Tibial nerve (tissue), 4 donors: ENCODE measurements around the gene DLG5. TPM values are rescaled to one million over a fixed set of nuclear protein-coding genes. Genes with fewer than 3 reads are reported as not detected.

Source experiments
- DNase-seq, 2 donors: peaks; one replicate each; pipeline ENCODE4 v3.0.0-alpha.2; 2019; ENCODE audit warnings: low spot score in 2 of 2
- H3K27ac ChIP-seq, 4 donors: fragments of 200-600 bp; sonication (generic) in 3 of 4; one replicate each; pipeline ENCODE4 v1.5.1; 2017 to 2019; ENCODE audit warnings: mild to moderate bottlenecking in 1 of 4
- H3K27me3 ChIP-seq, 2 donors: fragments of 200-600 bp; sonication (generic) in 1 of 2; one replicate each; pipeline versions ENCODE4 v1.5.1 to v1.6.0; 2017 to 2019
- H3K36me3 ChIP-seq, 3 donors: fragments of 200-600 bp; sonication (generic); one replicate each; pipeline ENCODE4 v1.5.1; 2018 to 2019
- H3K4me1 ChIP-seq, 4 donors: fragments of 200-600 bp; sonication (generic) in 3 of 4; one replicate each; pipeline ENCODE4 v1.5.1; 2017 to 2019
- H3K4me3 ChIP-seq, 4 donors: fragments of 200-600 bp; sonication (generic) in 3 of 4; one replicate each; pipeline ENCODE4 v1.5.1; 2017 to 2019; ENCODE audit warnings: mild to moderate bottlenecking in 1 of 4, moderate library complexity in 1 of 4
- H3K9me3 ChIP-seq, 4 donors: fragments of 200-600 bp; sonication (generic) in 3 of 4; one replicate each; pipeline ENCODE4 v1.5.1; 2017 to 2019
- CTCF ChIP-seq, 5 experiments: fragments of 200-600 bp in 3 of 5; fragments of 450-650 bp in 2 of 5; sonication (generic) in 3 of 5; IDR thresholded peaks; one replicate each; pipeline ENCODE4 v1.5.1; 2016 to 2019; ENCODE audit warnings: antibody characterized with exemption in 5 of 5, mild to moderate bottlenecking in 3 of 5, moderate library complexity in 2 of 5
- EP300 ChIP-seq, 2 donors: sonication (generic); formaldehyde crosslinking; IDR thresholded peaks; one replicate each; pipeline ENCODE4 v1.6.1; 2017; ENCODE audit warnings: antibody characterized with exemption in 2 of 2, mild to moderate bottlenecking in 1 of 2
- POLR2A ChIP-seq, 2 donors: fragments of 450-650 bp; IDR thresholded peaks; one replicate each; pipeline ENCODE4 v1.6.1; 2017; ENCODE audit warnings: antibody characterized with exemption in 2 of 2, mild to moderate bottlenecking in 2 of 2, moderate library complexity in 2 of 2
- WGBS, 2 donors: methylation state at CpG; one replicate each; pipeline ENCODE4 v1.1.5; 2018; 5-methylcytosine and 5-hydroxymethylcytosine counted together
- total RNA-seq, 4 donors: library from RNA; depleted of rRNA; stranded (reverse); fragments of >200 nt; gene quantifications; one replicate each; pipeline ENCODE4 v1.1.0, GENCODE V29; 2016

The DLG5 gene
- total RNA-seq, 4 donors from 2014 or later = 33.0 to 47.7 (median 40.8) TPM

- DNase-seq = no peak
- TF ChIP-seq CTCF (IDR thresholded peaks at IDR 0.05) = no peak
- TF ChIP-seq POLR2A (IDR thresholded peaks at IDR 0.05) = no peak
- TF ChIP-seq EP300 (IDR thresholded peaks at IDR 0.05) = no peak
- H3K4me3 ChIP-seq = no peak overlapping the region
- peaks cover 0 to 37% (median 15%) of the 10 kb centered on the region in 4 donors for H3K4me1 ChIP-seq
- peaks cover 0 to 56% (median 12%) of the 10 kb centered on the region in 3 donors for H3K36me3 ChIP-seq
- no peaks in the 10 kb centered on the region for H3K9me3 ChIP-seq
- H3K27ac ChIP-seq = peak overlapping the region in 2 of 4 donors; percentile 13 to 51
- WGBS, 2 donors = 73 to 76% methylated on average over 9 of the region's 9 CpGs
- no peaks in the 10 kb centered on the region for H3K27me3 ChIP-seq
Measured at GRCh38 chr10:77844713-77845445, 81.7 kb downstream of the DLG5 start.

GRCh38 chr10:77844177-77844576 lies 82.4 kb downstream of the DLG5 start:
- Histone ChIP-seq H3K4me1 (peaks cover 0 to 30% (median 11%) of the 10 kb centered on the region in 4 donors), H3K27ac (peak overlapping the region in 1 of 4 donors; percentile 51), H3K36me3 (peaks cover 0 to 56% (median 12%) of the 10 kb centered on the region in 3 donors), H3K4me3 (no peak overlapping the region), H3K9me3 (no peaks in the 10 kb centered on the region), H3K27me3 (no peaks in the 10 kb centered on the region)
- DNase-seq = no peak
- TF ChIP-seq EP300 (IDR thresholded peaks at IDR 0.05) (no peak), CTCF (IDR thresholded peaks at IDR 0.05) (no peak), POLR2A (IDR thresholded peaks at IDR 0.05) (no peak)
- WGBS, 2 donors = 87 to 91% methylated on average over 7 of the region's 7 CpGs

- Histone ChIP-seq H3K27ac (no peak overlapping the region), H3K4me3 (no peak overlapping the region), H3K4me1 (peaks cover 0 to 20% (median 8%) of the 10 kb centered on the region in 4 donors), H3K9me3 (no peaks in the 10 kb centered on the region), H3K27me3 (no peaks in the 10 kb centered on the region), H3K36me3 (peaks cover 0 to 65% (median 12%) of the 10 kb centered on the region in 3 donors)
- WGBS, 2 donors = 91 to 94% methylated on average over 11 of the region's 11 CpGs
- no peak for TF ChIP-seq EP300 (IDR thresholded peaks at IDR 0.05)
- no peak for TF ChIP-seq CTCF (IDR thresholded peaks at IDR 0.05)
- no peak for TF ChIP-seq POLR2A (IDR thresholded peaks at IDR 0.05)
- no peak for DNase-seq
Measured at GRCh38 chr10:77843264-77843663, 83.3 kb downstream of the DLG5 start.

- Histone ChIP-seq H3K9me3 (no peaks in the 10 kb centered on the region), H3K4me3 (no peak overlapping the region), H3K36me3 (peaks cover 0 to 71% (median 12%) of the 10 kb centered on the region in 3 donors), H3K27me3 (no peaks in the 10 kb centered on the region), H3K27ac (no peak overlapping the region), H3K4me1 (peaks cover 0 to 15% (median 8%) of the 10 kb centered on the region in 4 donors)
- 96 to 97% methylated on average over 5 of the region's 5 CpGs for WGBS, 2 donors
- TF ChIP-seq CTCF (IDR thresholded peaks at IDR 0.05) = no peak
- no peak for DNase-seq
Measured at GRCh38 chr10:77842652-77843212, 83.8 kb downstream of the DLG5 start.

GRCh38 chr10:77841711-77842375 lies 84.7 kb downstream of the DLG5 start:
- no peak for TF ChIP-seq POLR2A (IDR thresholded peaks at IDR 0.05)
- no peak for TF ChIP-seq EP300 (IDR thresholded peaks at IDR 0.05)
- TF ChIP-seq CTCF (IDR thresholded peaks at IDR 0.05) = no peak
- no peak overlapping the region for H3K4me3 ChIP-seq
- peaks cover 0 to 8% (median 4%) of the 10 kb centered on the region in 4 donors for H3K4me1 ChIP-seq
- no peak overlapping the region for H3K27ac ChIP-seq
- no peaks in the 10 kb centered on the region for H3K9me3 ChIP-seq
- no peaks in the 10 kb centered on the region for H3K27me3 ChIP-seq
- WGBS, 2 donors = 93 to 96% methylated on average over 27 of the region's 27 CpGs
- H3K36me3 ChIP-seq = peaks cover 0 to 76% (median 12%) of the 10 kb centered on the region in 3 donors
- no peak for DNase-seq
